ENCODE measurements around the gene GPR52. TPM values are rescaled to one million over a fixed set of nuclear protein-coding genes. Genes with fewer than 3 reads are reported as not detected.

Gene GPR52
- total and polyA plus RNA-seq, 4 donors: 0.05 to 7.3 (median 1.4) TPM

DNA sequence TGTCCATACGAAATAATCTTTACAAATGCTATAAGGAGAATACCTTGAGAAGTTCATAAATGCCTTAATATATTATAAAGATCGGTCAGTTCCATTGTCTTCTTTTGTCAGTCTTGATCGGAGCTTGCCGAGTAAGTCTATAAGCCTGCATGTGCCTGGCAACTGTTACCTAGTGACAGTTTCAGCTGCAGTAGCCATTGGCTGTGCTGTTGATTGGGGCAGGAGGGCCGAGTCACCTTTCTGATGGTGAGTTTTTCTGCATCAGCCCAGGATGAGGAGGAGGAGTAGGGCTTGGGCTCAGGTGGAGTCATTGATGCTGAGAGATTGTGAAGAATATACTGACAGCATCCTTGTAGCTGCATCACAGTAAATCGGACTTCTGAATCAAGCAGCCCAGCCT is 1.9 kb upstream of the GPR52 start:
- no peaks in the 10 kb centered on the region for H3K36me3 ChIP-seq (ENCODE audit: control insufficient read depth in 4 of 4, insufficient read depth in 4 of 4, low read length in 4 of 4)
- H3K4me3 ChIP-seq: no peak overlapping the region
- TF ChIP-seq, protein P1, sequence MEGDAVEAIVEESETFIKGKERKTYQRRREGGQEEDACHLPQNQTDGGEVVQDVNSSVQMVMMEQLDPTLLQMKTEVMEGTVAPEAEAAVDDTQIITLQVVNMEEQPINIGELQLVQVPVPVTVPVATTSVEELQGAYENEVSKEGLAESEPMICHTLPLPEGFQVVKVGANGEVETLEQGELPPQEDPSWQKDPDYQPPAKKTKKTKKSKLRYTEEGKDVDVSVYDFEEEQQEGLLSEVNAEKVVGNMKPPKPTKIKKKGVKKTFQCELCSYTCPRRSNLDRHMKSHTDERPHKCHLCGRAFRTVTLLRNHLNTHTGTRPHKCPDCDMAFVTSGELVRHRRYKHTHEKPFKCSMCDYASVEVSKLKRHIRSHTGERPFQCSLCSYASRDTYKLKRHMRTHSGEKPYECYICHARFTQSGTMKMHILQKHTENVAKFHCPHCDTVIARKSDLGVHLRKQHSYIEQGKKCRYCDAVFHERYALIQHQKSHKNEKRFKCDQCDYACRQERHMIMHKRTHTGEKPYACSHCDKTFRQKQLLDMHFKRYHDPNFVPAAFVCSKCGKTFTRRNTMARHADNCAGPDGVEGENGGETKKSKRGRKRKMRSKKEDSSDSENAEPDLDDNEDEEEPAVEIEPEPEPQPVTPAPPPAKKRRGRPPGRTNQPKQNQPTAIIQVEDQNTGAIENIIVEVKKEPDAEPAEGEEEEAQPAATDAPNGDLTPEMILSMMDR (IDR thresholded peaks at IDR 0.05; ENCODE audit: control extremely low read depth, extremely low read depth): no peak
- peaks cover 0 to 3% (median 0%) of the 10 kb centered on the region in 4 donors for H3K9me3 ChIP-seq (ENCODE audit: control insufficient read depth in 4 of 4, insufficient read depth in 3 of 4, low read length in 3 of 4)
- DNase-seq (no peak), ATAC-seq (ENCODE audit: insufficient read depth, low FRiP score) (no peak)
- WGBS, 2 donors: 89 to 94% methylated on average over 6 of the region's 6 CpGs
- peaks cover 0 to 7% (median 2%) of the 10 kb centered on the region in 5 donors for H3K4me1 ChIP-seq (ENCODE audit: control insufficient read depth in 5 of 5, insufficient read depth in 5 of 5, low read length in 5 of 5)
- no peaks in the 10 kb centered on the region for H3K27me3 ChIP-seq (ENCODE audit: control insufficient read depth in 3 of 3, insufficient read depth in 3 of 3, low read length in 2 of 3)
- H3K27ac ChIP-seq (ENCODE audit: low read depth in 1 of 2, low read length in 1 of 2): no peak overlapping the region
- H3K9ac ChIP-seq (ENCODE audit: insufficient read depth in 1 of 2, low read length in 2 of 2): no peak overlapping the region

DNA sequence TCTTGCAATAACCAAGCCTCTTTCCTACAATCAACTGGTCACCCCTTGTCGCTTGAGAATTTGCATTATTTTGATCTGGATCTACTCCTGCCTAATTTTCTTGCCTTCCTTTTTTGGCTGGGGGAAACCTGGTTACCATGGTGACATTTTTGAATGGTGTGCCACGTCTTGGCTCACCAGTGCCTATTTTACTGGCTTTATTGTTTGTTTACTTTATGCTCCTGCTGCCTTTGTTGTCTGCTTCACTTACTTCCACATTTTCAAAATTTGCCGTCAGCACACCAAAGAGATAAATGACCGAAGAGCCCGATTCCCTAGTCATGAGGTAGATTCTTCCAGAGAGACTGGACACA is 743 bp downstream of the GPR52 start:
- peaks cover 0 to 7% (median 2%) of the 10 kb centered on the region in 5 donors for H3K4me1 ChIP-seq (ENCODE audit: control insufficient read depth in 5 of 5, insufficient read depth in 5 of 5, low read length in 5 of 5)
- no peak overlapping the region for H3K4me3 ChIP-seq
- no peak overlapping the region for H3K9ac ChIP-seq (ENCODE audit: insufficient read depth in 1 of 2, low read length in 2 of 2)
- H3K36me3 ChIP-seq (ENCODE audit: control insufficient read depth in 4 of 4, insufficient read depth in 4 of 4, low read length in 4 of 4): no peaks in the 10 kb centered on the region
- H3K27me3 ChIP-seq (ENCODE audit: control insufficient read depth in 3 of 3, insufficient read depth in 3 of 3, low read length in 2 of 3): no peaks in the 10 kb centered on the region
- no peak for DNase-seq
- no peak overlapping the region for H3K27ac ChIP-seq (ENCODE audit: low read depth in 1 of 2, low read length in 1 of 2)
- TF ChIP-seq, protein P1 (IDR thresholded peaks at IDR 0.05; ENCODE audit: control extremely low read depth, extremely low read depth): no peak
- 64 to 76% methylated on average over 5 of the region's 5 CpGs for WGBS, 2 donors
- no peak for ATAC-seq (ENCODE audit: insufficient read depth, low FRiP score)
- peaks cover 0 to 3% (median 0%) of the 10 kb centered on the region in 4 donors for H3K9me3 ChIP-seq (ENCODE audit: control insufficient read depth in 4 of 4, insufficient read depth in 3 of 4, low read length in 3 of 4)

DNA sequence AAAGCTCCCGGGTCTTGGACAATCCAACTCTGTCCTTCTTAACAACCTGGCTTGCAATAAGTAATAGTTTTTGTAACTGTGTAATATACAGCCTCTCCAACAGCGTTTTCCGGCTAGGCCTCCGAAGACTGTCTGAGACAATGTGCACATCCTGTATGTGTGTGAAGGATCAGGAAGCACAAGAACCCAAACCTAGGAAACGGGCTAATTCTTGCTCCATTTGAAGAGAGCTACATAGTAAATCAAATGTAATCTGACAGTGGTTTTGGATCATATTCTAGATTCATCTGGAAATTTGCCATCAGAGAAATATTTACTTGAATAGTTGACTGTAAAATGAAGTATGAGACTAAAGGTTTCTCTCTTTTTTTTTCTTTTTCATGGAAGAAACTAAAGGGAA is 1.2 kb downstream of the GPR52 start:
- DNase-seq: peak in 2 of 3 donors; percentile 14 to 49
- Histone ChIP-seq H3K27ac (ENCODE audit: low read depth in 1 of 2, low read length in 1 of 2) (no peak overlapping the region), H3K4me3 (no peak overlapping the region), H3K9ac (ENCODE audit: insufficient read depth in 1 of 2, low read length in 2 of 2) (no peak overlapping the region), H3K36me3 (ENCODE audit: control insufficient read depth in 4 of 4, insufficient read depth in 4 of 4, low read length in 4 of 4) (no peaks in the 10 kb centered on the region), H3K27me3 (ENCODE audit: control insufficient read depth in 3 of 3, insufficient read depth in 3 of 3, low read length in 2 of 3) (no peaks in the 10 kb centered on the region), H3K9me3 (ENCODE audit: control insufficient read depth in 4 of 4, insufficient read depth in 3 of 4, low read length in 3 of 4) (no peaks in the 10 kb centered on the region), H3K4me1 (ENCODE audit: control insufficient read depth in 5 of 5, insufficient read depth in 5 of 5, low read length in 5 of 5) (peaks cover 0 to 7% (median 2%) of the 10 kb centered on the region in 5 donors)
- WGBS, 2 donors: 44 to 57% methylated on average over 5 of the region's 5 CpGs
- no peak for ATAC-seq (ENCODE audit: insufficient read depth, low FRiP score)
- TF ChIP-seq, protein P1 (IDR thresholded peaks at IDR 0.05; ENCODE audit: control extremely low read depth, extremely low read depth): no peak

DNA sequence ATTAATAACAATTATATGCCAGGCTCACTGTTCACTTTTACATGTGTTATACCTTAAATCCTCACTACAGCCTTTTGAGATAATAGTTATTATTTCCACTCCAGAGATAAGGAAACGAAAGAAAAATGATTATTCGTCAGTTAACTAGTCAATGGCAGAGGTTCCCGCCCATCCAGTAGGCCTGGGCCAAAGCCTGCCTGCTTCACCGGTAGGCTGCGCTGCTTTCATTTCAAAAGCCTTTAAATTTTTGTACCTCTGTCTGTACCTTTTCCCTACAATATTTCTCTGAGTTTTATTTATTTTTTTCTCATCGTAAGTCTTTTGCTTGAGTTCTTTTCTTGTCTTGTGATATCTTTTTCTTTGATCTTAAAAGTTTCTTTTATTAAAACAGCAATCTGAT is 3.6 kb downstream of the GPR52 start:
- Histone ChIP-seq H3K9me3 (ENCODE audit: control insufficient read depth in 4 of 4, insufficient read depth in 3 of 4, low read length in 3 of 4) (no peaks in the 10 kb centered on the region), H3K4me3 (no peak overlapping the region), H3K4me1 (ENCODE audit: control insufficient read depth in 5 of 5, insufficient read depth in 5 of 5, low read length in 5 of 5) (peaks cover 0 to 7% (median 2%) of the 10 kb centered on the region in 5 donors), H3K27me3 (ENCODE audit: control insufficient read depth in 3 of 3, insufficient read depth in 3 of 3, low read length in 2 of 3) (no peaks in the 10 kb centered on the region), H3K36me3 (ENCODE audit: control insufficient read depth in 4 of 4, insufficient read depth in 4 of 4, low read length in 4 of 4) (no peaks in the 10 kb centered on the region), H3K27ac (ENCODE audit: low read depth in 1 of 2, low read length in 1 of 2) (no peak overlapping the region), H3K9ac (ENCODE audit: insufficient read depth in 1 of 2, low read length in 2 of 2) (no peak overlapping the region)
- DNase-seq (no peak), ATAC-seq (ENCODE audit: insufficient read depth, low FRiP score) (no peak)
- TF ChIP-seq, protein P1 (IDR thresholded peaks at IDR 0.05; ENCODE audit: control extremely low read depth, extremely low read depth): no peak
- WGBS, 2 donors: 92 to 94% methylated on average over 6 of the region's 6 CpGs
